HepG2 (cell line): Measurements from ENCODE around the gene FAR1. TPM values are rescaled to one million over a fixed set of nuclear protein-coding genes. Genes with fewer than 3 reads are reported as not detected.

Source experiments
- ATAC-seq: fragments of 200-7000 bp; cut with Tn5 transposase; 3 replicates; pipeline ENCODE4 v1.9.1; 2020; ENCODE audit warnings: mild to moderate bottlenecking, moderate library complexity
- BruUV-seq: library from RNA; stranded (reverse); fragments of 400-500 nt; replicated peaks from 2 replicates; lab custom pipeline; 2021; lab: Mats Ljungman, UMichigan
- CTCF ChIA-PET: fragments of 300-600 bp; formaldehyde crosslinking; extraction: SDS; loops from one replicate; lab custom pipeline; 2021; ENCODE audit warnings: low total read pairs, inconsistent platforms, low intra/inter-chr PET ratio; lab: Yijun Ruan, JAX
- POLR2A ChIA-PET: fragments of 350-600 bp; sonication (Branson Sonifier 250); formaldehyde crosslinking; loops from one replicate; lab custom pipeline; 2020; ENCODE audit warnings: antibody characterized with exemption, inconsistent platforms; lab: Yijun Ruan, JAX
- DNase-seq: peaks from one replicate; pipeline ENCODE4 v3.0.0-alpha.2; 2015; ENCODE audit warnings: low spot score
- FAIRE-seq: peaks from 3 replicates; lab custom pipeline; 2011; peaks lifted over from hg19 to GRCh38; lab: Jason Lieb, UNC
- H2AFZ ChIP-seq: one replicate; pipeline ENCODE4 v1.6.1; 2011; ENCODE audit warnings: low read length, inconsistent platforms
- H3K27ac ChIP-seq: fragments of 300-600 bp; 3 replicates; pipeline ENCODE4 v1.8.0; 2011; ENCODE audit warnings: mixed run types, mild to moderate bottlenecking, mixed read lengths, low read length, inconsistent platforms; ENCODE audit not compliant: insufficient read depth; ENCODE audit errors: extremely low read length
- H3K27me3 ChIP-seq, 2 experiments: fragments of 200-600 bp in 1 of 2; 2 replicates in 1 of 2; 3 replicates in 1 of 2; pipeline versions ENCODE4 v1.6.0 to v1.8.0; 2011; ENCODE audit warnings: low read length in 2 of 2, mild to moderate bottlenecking in 2 of 2, moderate library complexity in 2 of 2, inconsistent platforms in 1 of 2; ENCODE audit not compliant: insufficient read depth in 2 of 2, control insufficient read depth in 1 of 2
- H3K36me3 ChIP-seq, 2 experiments: fragments of 200-600 bp in 1 of 2; replicated peaks in 1 of 2; 2 replicates in 1 of 2; 3 replicates in 1 of 2; pipeline versions ENCODE4 v1.5.1 to v1.8.0; 2011; ENCODE audit warnings: low read length in 2 of 2, inconsistent platforms in 1 of 2; ENCODE audit not compliant: insufficient read depth in 2 of 2, control insufficient read depth in 1 of 2
- H3K4me1 ChIP-seq: 2 replicates; pipeline ENCODE4 v1.5.1; 2012; ENCODE audit warnings: low read length, inconsistent platforms; ENCODE audit not compliant: insufficient read depth
- H3K4me2 ChIP-seq: 2 replicates; pipeline ENCODE4 v1.6.0; 2011; ENCODE audit warnings: low read depth, low read length, inconsistent platforms
- H3K4me3 ChIP-seq, 3 experiments: fragments of 200-600 bp in 1 of 3; sonication (generic), shearing (Covaris generic) in 1 of 3; replicated peaks in 1 of 3; 2 replicates each; pipeline ENCODE4 v1.5.1; 2011 to 2016; ENCODE audit warnings: low read length in 3 of 3, inconsistent platforms in 2 of 3, low read depth in 2 of 3, mild to moderate bottlenecking in 2 of 3, control low read depth in 1 of 3, mixed read lengths in 1 of 3; ENCODE audit not compliant: insufficient read depth in 1 of 3
- H3K79me2 ChIP-seq: one replicate; pipeline ENCODE4 v1.6.1; 2011; ENCODE audit warnings: low read length, inconsistent platforms; ENCODE audit not compliant: insufficient read depth
- H3K9ac ChIP-seq: 2 replicates; pipeline ENCODE4 v1.6.0; 2011; ENCODE audit warnings: mild to moderate bottlenecking, low read depth, low read length, inconsistent platforms; ENCODE audit not compliant: insufficient read depth
- H3K9me3 ChIP-seq: 2 replicates; pipeline ENCODE4 v1.5.1; 2012; ENCODE audit warnings: mild to moderate bottlenecking, low read length
- H4K20me1 ChIP-seq: 2 replicates; pipeline ENCODE4 v1.6.0; 2011; ENCODE audit warnings: inconsistent platforms, mild to moderate bottlenecking, low read length, moderate library complexity; ENCODE audit not compliant: insufficient read depth
- ARID5B ChIP-seq: IDR thresholded peaks from 2 replicates; pipeline ENCODE4 v1.4.0; 2020; ENCODE audit warnings: mild to moderate bottlenecking, missing genetic modification reagents
- ESRRA ChIP-seq: sonication (generic); formaldehyde crosslinking; IDR thresholded peaks from 2 replicates; pipeline ENCODE4 v1.5.1; 2020; ENCODE audit warnings: mild to moderate bottlenecking, low read depth, missing genetic modification reagents
- KAT8 ChIP-seq: IDR thresholded peaks from 2 replicates; pipeline ENCODE4 v1.6.1; 2016; ENCODE audit warnings: missing genetic modification reagents, missing compliant biosample characterization
- KDM6A ChIP-seq: IDR thresholded peaks from 2 replicates; pipeline ENCODE4 v1.6.1; 2016; ENCODE audit warnings: low read depth
- SPEN ChIP-seq: sonication (generic); formaldehyde crosslinking; IDR thresholded peaks from 2 replicates; pipeline ENCODE4 v1.5.1; 2020; ENCODE audit warnings: low read depth, mild to moderate bottlenecking, missing genetic modification reagents
- STAT6 ChIP-seq: sonication (generic); formaldehyde crosslinking; IDR thresholded peaks from 2 replicates; pipeline ENCODE4 v1.4.0; 2020; ENCODE audit warnings: missing genetic modification reagents, mild to moderate bottlenecking, borderline replicate concordance
- TAF15 ChIP-seq: fragments of 200-400 bp; formaldehyde crosslinking; IDR thresholded peaks from one replicate; pipeline ENCODE4 v1.6.1; 2018; ENCODE audit warnings: mild to moderate bottlenecking, low read depth, low read length; ENCODE audit not compliant: poor library complexity, severe bottlenecking
- TCF7L2 ChIP-seq: IDR thresholded peaks from 2 replicates; pipeline ENCODE4 v1.6.1; 2011; ENCODE audit warnings: mild to moderate bottlenecking, low read depth, low read length, moderate library complexity
- ZFP41 ChIP-seq: sonication (generic); formaldehyde crosslinking; IDR thresholded peaks from 2 replicates; pipeline ENCODE4 v1.4.0; 2020; ENCODE audit warnings: mild to moderate bottlenecking, missing genetic modification reagents, borderline replicate concordance
- ZFY ChIP-seq: sonication (generic); formaldehyde crosslinking; IDR thresholded peaks from 2 replicates; pipeline ENCODE4 v1.4.0; 2020; ENCODE audit warnings: missing genetic modification reagents
- ZNF234 ChIP-seq: sonication (generic); formaldehyde crosslinking; conservative IDR thresholded peaks from 2 replicates; pipeline ENCODE4 v1.5.1; 2020; ENCODE audit warnings: mild to moderate bottlenecking, missing genetic modification reagents
- ZNF383 ChIP-seq: sonication (generic); formaldehyde crosslinking; IDR thresholded peaks from 2 replicates; pipeline ENCODE4 v1.4.0; 2020; ENCODE audit warnings: missing genetic modification reagents, mild to moderate bottlenecking, borderline replicate concordance
- WGBS: methylation state at CpG from one replicate; pipeline ENCODE4 v1.1.6; 2017; ENCODE audit warnings: low lambda C conversion rate; 5-methylcytosine and 5-hydroxymethylcytosine counted together
- in situ Hi-C: cut with HindIII; loops from 2 replicates; pipeline ENCODE4 v1.10.0; 2017; ENCODE audit warnings: low pct_unique_long_range_greater_than_20kb; ENCODE audit not compliant: extremely low pct_ligation_motif_present
- intact Hi-C: fragments of 100-400 bp; cut with micrococcal nuclease; formaldehyde crosslinking; loops from one replicate; pipeline ENCODE4 v1.10.0; 2022; ENCODE audit not compliant: unreplicated experiment
- polyA plus RNA-seq, 8 experiments: library from polyadenylated mRNA; depleted of rRNA in 3 of 8; stranded (reverse) in 7 of 8; unstranded in 1 of 8; fragments of >200 nt; fragmentation: Illumina TruSeq in 4 of 8; extraction: Trizol in 4 of 8; gene quantifications; 2 replicates each; pipeline versions ENCODE4 v1.2.1 to v1.2.3, GENCODE V29; 2011 to 2016; ENCODE audit warnings: low read depth in 4 of 8, missing spikeins in 1 of 8, mixed read lengths in 1 of 8; ENCODE audit not compliant: insufficient read depth in 1 of 8
- total RNA-seq, 5 experiments: library from RNA; depleted of rRNA; stranded (reverse); fragments of >200 nt; fragmentation: Illumina TruSeq; extraction: Trizol; gene quantifications; 2 replicates each; pipeline ENCODE4 v1.2.3, GENCODE V29; 2016; ENCODE audit warnings: low read depth in 1 of 5
- TF ChIP-seq, protein P1 (sequence below): sonication (generic); formaldehyde crosslinking; IDR thresholded peaks from 2 replicates; pipeline ENCODE4 v1.4.0; 2020; ENCODE audit warnings: missing genetic modification reagents
- TF ChIP-seq, protein P2 (sequence below): sonication (generic); formaldehyde crosslinking; IDR thresholded peaks from 2 replicates; pipeline ENCODE4 v1.5.0; 2020; ENCODE audit warnings: mild to moderate bottlenecking, missing genetic modification reagents

Gene FAR1
- total and polyA plus RNA-seq, 2 of the 13 experiments (the other 11 are each of a cell fraction or from before 2014, with no cell fraction given): 0.40 to 0.95 TPM

GRCh38 chr11:13686776-13687175, 18.3 kb downstream of the FAR1 start:
- intact Hi-C loops (no loop called here), in situ Hi-C loops (no loop called here)
- no peaks in the 10 kb centered on the region for H3K9me3 ChIP-seq
- ATAC-seq: no peak
- H3K79me2 ChIP-seq: no peaks in the 10 kb centered on the region
- H3K4me1 ChIP-seq: no peaks in the 10 kb centered on the region
- H3K4me2 ChIP-seq: no peak overlapping the region
- peaks cover 0 to 2% of the 10 kb centered on the region in 2 experiments; a peak in 1 of 5 replicates for H3K27me3 ChIP-seq
- ChIA-PET POLR2A (no interaction called here), CTCF (no interaction called here)
- H4K20me1 ChIP-seq: no peaks in the 10 kb centered on the region
- FAIRE-seq: no peak
- no peak overlapping the region for H3K27ac ChIP-seq
- WGBS: 0% methylated on average over 1 of the region's 1 CpG
- DNase-seq: no peak
- no peak overlapping the region for H2AFZ ChIP-seq
- H3K4me3 ChIP-seq: no peak overlapping the region
- no peak overlapping the region for H3K9ac ChIP-seq
- BruUV-seq: no TSS peak
- no peaks in the 10 kb centered on the region for H3K36me3 ChIP-seq
- TF ChIP-seq, protein P1, sequence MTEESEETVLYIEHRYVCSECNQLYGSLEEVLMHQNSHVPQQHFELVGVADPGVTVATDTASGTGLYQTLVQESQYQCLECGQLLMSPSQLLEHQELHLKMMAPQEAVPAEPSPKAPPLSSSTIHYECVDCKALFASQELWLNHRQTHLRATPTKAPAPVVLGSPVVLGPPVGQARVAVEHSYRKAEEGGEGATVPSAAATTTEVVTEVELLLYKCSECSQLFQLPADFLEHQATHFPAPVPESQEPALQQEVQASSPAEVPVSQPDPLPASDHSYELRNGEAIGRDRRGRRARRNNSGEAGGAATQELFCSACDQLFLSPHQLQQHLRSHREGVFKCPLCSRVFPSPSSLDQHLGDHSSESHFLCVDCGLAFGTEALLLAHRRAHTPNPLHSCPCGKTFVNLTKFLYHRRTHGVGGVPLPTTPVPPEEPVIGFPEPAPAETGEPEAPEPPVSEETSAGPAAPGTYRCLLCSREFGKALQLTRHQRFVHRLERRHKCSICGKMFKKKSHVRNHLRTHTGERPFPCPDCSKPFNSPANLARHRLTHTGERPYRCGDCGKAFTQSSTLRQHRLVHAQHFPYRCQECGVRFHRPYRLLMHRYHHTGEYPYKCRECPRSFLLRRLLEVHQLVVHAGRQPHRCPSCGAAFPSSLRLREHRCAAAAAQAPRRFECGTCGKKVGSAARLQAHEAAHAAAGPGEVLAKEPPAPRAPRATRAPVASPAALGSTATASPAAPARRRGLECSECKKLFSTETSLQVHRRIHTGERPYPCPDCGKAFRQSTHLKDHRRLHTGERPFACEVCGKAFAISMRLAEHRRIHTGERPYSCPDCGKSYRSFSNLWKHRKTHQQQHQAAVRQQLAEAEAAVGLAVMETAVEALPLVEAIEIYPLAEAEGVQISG (CRISPR knock-in tag): no peak
- no peak for TF ChIP-seq ARID5B (CRISPR knock-in tag)
- TF ChIP-seq SPEN (CRISPR knock-in tag): no peak
- TF ChIP-seq STAT6: no peak
- no peak for TF ChIP-seq KAT8 (CRISPR knock-in tag)
- TF ChIP-seq ZFY: no peak
- TF ChIP-seq ESRRA (CRISPR knock-in tag): no peak
- no peak for TF ChIP-seq TCF7L2
- no peak for TF ChIP-seq ZNF383 (CRISPR knock-in tag)
- TF ChIP-seq, protein P2, sequence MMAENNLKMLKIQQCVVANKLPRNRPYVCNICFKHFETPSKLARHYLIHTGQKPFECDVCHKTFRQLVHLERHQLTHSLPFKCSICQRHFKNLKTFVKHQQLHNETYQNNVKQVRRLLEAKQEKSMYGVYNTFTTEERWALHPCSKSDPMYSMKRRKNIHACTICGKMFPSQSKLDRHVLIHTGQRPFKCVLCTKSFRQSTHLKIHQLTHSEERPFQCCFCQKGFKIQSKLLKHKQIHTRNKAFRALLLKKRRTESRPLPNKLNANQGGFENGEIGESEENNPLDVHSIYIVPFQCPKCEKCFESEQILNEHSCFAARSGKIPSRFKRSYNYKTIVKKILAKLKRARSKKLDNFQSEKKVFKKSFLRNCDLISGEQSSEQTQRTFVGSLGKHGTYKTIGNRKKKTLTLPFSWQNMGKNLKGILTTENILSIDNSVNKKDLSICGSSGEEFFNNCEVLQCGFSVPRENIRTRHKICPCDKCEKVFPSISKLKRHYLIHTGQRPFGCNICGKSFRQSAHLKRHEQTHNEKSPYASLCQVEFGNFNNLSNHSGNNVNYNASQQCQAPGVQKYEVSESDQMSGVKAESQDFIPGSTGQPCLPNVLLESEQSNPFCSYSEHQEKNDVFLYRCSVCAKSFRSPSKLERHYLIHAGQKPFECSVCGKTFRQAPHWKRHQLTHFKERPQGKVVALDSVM (CRISPR knock-in tag): no peak
- TF ChIP-seq ZNF234 (CRISPR knock-in tag): no peak
- TF ChIP-seq ZFP41 (CRISPR knock-in tag): no peak
- TF ChIP-seq KDM6A: no peak
- TF ChIP-seq TAF15: no peak
